Measurements from ENCODE around the gene HAVCR1. TPM values are rescaled to one million over a fixed set of nuclear protein-coding genes. Genes with fewer than 3 reads are reported as not detected.
"Not testable (repeated sequence)": the region's sequence is repeated elsewhere in the genome, so short reads cannot be mapped to it uniquely, and the experiment has no call there.

HAVCR1 gene
- total and polyA plus RNA-seq, 11 donors = 0.18 to 0.56 TPM; not detected in 9

GRCh38 chr5:157050050-157050449 lies 8.9 kb downstream of the HAVCR1 start:
- Histone ChIP-seq H3K4me1 (peaks cover 0 to 5% (median 0%) of the 10 kb centered on the region in 12 donors), H3K9me3 (no peaks in the 10 kb centered on the region), H3K27ac (no peak overlapping the region), H3K4me3 (no peak overlapping the region), H3K36me3 (no peaks in the 10 kb centered on the region), H3K27me3 (no peaks in the 10 kb centered on the region)
- no peak for TF ChIP-seq POLR2A (IDR thresholded peaks at IDR 0.05)
- TF ChIP-seq, protein P1, sequence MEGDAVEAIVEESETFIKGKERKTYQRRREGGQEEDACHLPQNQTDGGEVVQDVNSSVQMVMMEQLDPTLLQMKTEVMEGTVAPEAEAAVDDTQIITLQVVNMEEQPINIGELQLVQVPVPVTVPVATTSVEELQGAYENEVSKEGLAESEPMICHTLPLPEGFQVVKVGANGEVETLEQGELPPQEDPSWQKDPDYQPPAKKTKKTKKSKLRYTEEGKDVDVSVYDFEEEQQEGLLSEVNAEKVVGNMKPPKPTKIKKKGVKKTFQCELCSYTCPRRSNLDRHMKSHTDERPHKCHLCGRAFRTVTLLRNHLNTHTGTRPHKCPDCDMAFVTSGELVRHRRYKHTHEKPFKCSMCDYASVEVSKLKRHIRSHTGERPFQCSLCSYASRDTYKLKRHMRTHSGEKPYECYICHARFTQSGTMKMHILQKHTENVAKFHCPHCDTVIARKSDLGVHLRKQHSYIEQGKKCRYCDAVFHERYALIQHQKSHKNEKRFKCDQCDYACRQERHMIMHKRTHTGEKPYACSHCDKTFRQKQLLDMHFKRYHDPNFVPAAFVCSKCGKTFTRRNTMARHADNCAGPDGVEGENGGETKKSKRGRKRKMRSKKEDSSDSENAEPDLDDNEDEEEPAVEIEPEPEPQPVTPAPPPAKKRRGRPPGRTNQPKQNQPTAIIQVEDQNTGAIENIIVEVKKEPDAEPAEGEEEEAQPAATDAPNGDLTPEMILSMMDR (IDR thresholded peaks at IDR 0.05) = no peak
- DNase-seq (no peak), ATAC-seq (no peak)
- intact Hi-C loops (cut with DNase I) = no loop called here
- 76 to 84% (median 81%) methylated on average over 5 of the region's 5 CpGs for WGBS, 4 donors

GRCh38 chr5:157049605-157050004 lies 9.3 kb downstream of the HAVCR1 start:
- H3K27ac ChIP-seq = no peak overlapping the region
- H3K27me3 ChIP-seq = no peaks in the 10 kb centered on the region
- peaks cover 0 to 5% (median 0%) of the 10 kb centered on the region in 12 donors for H3K4me1 ChIP-seq
- intact Hi-C loops (cut with DNase I) = no loop called here
- H3K36me3 ChIP-seq = no peaks in the 10 kb centered on the region
- WGBS, 4 donors = 29 to 52% (median 38%) methylated on average over 1 of the region's 1 CpG
- TF ChIP-seq POLR2A (IDR thresholded peaks at IDR 0.05) = no peak
- TF ChIP-seq, protein P1 (IDR thresholded peaks at IDR 0.05) = no peak
- DNase-seq = no peak
- no peak overlapping the region for H3K4me3 ChIP-seq
- no peak for ATAC-seq
- no peaks in the 10 kb centered on the region for H3K9me3 ChIP-seq

GRCh38 chr5:157047898-157048297 lies 11.0 kb downstream of the HAVCR1 start:
- no peaks in the 10 kb centered on the region for H3K9me3 ChIP-seq
- intact Hi-C loops (cut with DNase I) = no loop called here
- H3K4me3 ChIP-seq = no peak overlapping the region
- peaks cover 0 to 5% (median 0%) of the 10 kb centered on the region in 12 donors for H3K4me1 ChIP-seq
- H3K36me3 ChIP-seq = no peaks in the 10 kb centered on the region
- no peak for TF ChIP-seq POLR2A (IDR thresholded peaks at IDR 0.05)
- TF ChIP-seq, protein P1 (IDR thresholded peaks at IDR 0.05) = no peak
- no peak overlapping the region for H3K27ac ChIP-seq
- ATAC-seq (no peak), DNase-seq (no peak)
- WGBS, 4 donors = 82 to 90% (median 85%) methylated on average over 5 of the region's 5 CpGs
- no peaks in the 10 kb centered on the region for H3K27me3 ChIP-seq

- intact Hi-C loops (cut with DNase I) = not testable (repeated sequence)
Measured at GRCh38 chr5:157047016-157047415, 11.9 kb downstream of the HAVCR1 start.

DNA sequence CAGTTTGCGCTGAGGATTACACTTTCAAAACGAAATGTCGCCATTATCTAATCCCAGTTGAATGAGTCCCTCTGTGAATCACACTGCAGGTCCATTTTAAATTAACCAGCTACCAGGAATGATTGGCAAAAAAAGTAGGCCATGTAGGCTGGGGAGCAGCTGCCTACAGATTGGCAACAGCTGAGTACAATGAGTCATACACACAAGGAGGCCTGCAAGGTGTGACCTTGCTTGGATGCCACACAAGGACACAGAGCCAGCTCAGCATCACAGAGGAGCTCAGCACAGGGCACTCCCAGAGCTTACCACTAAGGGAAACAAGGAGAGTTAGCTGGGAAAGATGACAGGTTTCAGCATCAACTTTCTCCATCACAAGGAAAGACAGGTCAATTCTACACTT lies 12.9 kb downstream of the HAVCR1 start:
- DNase-seq (peak; percentile 45 to 75 (median 63)), ATAC-seq (peak; percentile 89 to 100 (median 99))

More at GRCh38 chr5:157047016-157047415, 11.9 kb downstream of the HAVCR1 start:
- ATAC-seq, H3K27me3 ChIP-seq, H3K9me3 ChIP-seq, H3K27ac ChIP-seq, H3K4me3 ChIP-seq, H3K36me3 ChIP-seq, H3K4me1 ChIP-seq, DNase-seq: not testable (repeated sequence)
- WGBS, 4 donors = 86 to 91% (median 88%) methylated on average over 4 of the region's 4 CpGs

More for the DNA sequence above, 12.9 kb downstream of the HAVCR1 start:
- no peaks in the 10 kb centered on the region for H3K9me3 ChIP-seq
- H3K4me3 ChIP-seq = no peak overlapping the region
- H3K36me3 ChIP-seq = no peaks in the 10 kb centered on the region
- H3K27me3 ChIP-seq = no peaks in the 10 kb centered on the region
- intact Hi-C loops (cut with DNase I) = no loop called here
- H3K27ac ChIP-seq = peak overlapping the region in 6 of 12 donors; percentile 27 to 55 (median 42)
- TF ChIP-seq, protein P1 (IDR thresholded peaks at IDR 0.05) = no peak
- TF ChIP-seq POLR2A (IDR thresholded peaks at IDR 0.05) = no peak
- WGBS, 4 donors = 61 to 75% (median 67%) methylated on average over 3 of the region's 3 CpGs
- H3K4me1 ChIP-seq = peaks cover 0 to 5% (median 0%) of the 10 kb centered on the region in 12 donors
